ENCODE measurements around the gene TGM5. TPM values are rescaled to one million over a fixed set of nuclear protein-coding genes. Genes with fewer than 3 reads are reported as not detected.

The TGM5 gene
- total and polyA plus RNA-seq, 2 donors (not counting 3 experiments of a cell fraction or from before 2014, with no cell fraction given): not detected

DNA sequence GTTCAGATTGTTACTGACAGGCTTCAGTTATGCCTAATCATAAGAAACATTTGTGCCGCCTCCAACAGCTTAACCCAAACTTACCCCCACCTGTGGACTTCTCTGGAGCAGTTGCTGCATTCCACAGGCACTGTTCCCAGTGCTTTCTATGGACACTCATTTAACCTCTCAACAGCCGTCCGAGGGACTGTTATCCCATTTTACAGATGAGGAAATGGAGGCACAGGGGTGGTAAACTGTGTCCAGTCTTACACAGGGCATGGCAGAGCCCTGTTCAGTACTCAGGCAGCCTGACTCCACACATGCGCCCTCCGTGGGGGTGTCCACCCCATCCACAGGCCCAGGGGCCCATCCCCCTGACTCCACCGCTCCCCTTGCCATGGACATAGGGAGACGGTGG is 14.3 kb upstream of the TGM5 start:
- H3K27me3 ChIP-seq (ENCODE audit: control insufficient read depth in 2 of 2, insufficient read depth in 2 of 2, low read length in 2 of 2): peaks cover 2 to 6% of the 10 kb centered on the region in 2 experiments
- H3K9ac ChIP-seq (replicated peaks; ENCODE audit: extremely low read depth, insufficient read depth, low read length): no peak overlapping the region
- H3K9me3 ChIP-seq (replicated peaks; ENCODE audit: control insufficient read depth, insufficient read depth, low read length): no peaks in the 10 kb centered on the region
- H3K9me1 ChIP-seq (replicated peaks; ENCODE audit: control insufficient read depth, extremely low read depth, insufficient read depth, low read length): no peaks in the 10 kb centered on the region
- BruUV-seq (replicated peaks): no TSS peak
- ChIA-PET POLR2A (no interaction called here), CTCF (interaction anchor here (2.0 to 3.4 kb wide), 2 partner anchors 13 to 55 kb away, joined by 5 to 14 read pairs; no protein-coding TSS in a partner anchor)
- no peaks in the 10 kb centered on the region for H3K36me3 ChIP-seq (ENCODE audit: control insufficient read depth in 2 of 2, extremely low read depth in 1 of 2, insufficient read depth in 2 of 2, low read length in 2 of 2)
- H2AFZ ChIP-seq (ENCODE audit: low read depth, low read length): no peak overlapping the region
- FAIRE-seq (no peak), DNase-seq (ENCODE audit: low read depth, low spot score) (no peak)
- no peaks in the 10 kb centered on the region for H3K79me2 ChIP-seq (ENCODE audit: control insufficient read depth, insufficient read depth, low read length)
- H3K27ac ChIP-seq (ENCODE audit: insufficient read depth, low read depth, low read length): no peak overlapping the region
- H4K20me1 ChIP-seq (replicated peaks; ENCODE audit: control insufficient read depth, extremely low read depth, insufficient read depth, low read length): no peaks in the 10 kb centered on the region
- no peak for TF ChIP-seq JUN (IDR thresholded peaks at IDR 0.05; ENCODE audit: borderline replicate concordance, insufficient read depth, insufficient read length, low read depth)
- TF ChIP-seq POLR2A (IDR thresholded peaks at IDR 0.05; ENCODE audit: low read depth, low read length): no peak
- TF ChIP-seq, protein P1, sequence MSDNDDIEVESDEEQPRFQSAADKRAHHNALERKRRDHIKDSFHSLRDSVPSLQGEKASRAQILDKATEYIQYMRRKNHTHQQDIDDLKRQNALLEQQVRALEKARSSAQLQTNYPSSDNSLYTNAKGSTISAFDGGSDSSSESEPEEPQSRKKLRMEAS (IDR thresholded peaks at IDR 0.05; ENCODE audit: insufficient read depth, insufficient read length): no peak
- TF ChIP-seq, protein P2, sequence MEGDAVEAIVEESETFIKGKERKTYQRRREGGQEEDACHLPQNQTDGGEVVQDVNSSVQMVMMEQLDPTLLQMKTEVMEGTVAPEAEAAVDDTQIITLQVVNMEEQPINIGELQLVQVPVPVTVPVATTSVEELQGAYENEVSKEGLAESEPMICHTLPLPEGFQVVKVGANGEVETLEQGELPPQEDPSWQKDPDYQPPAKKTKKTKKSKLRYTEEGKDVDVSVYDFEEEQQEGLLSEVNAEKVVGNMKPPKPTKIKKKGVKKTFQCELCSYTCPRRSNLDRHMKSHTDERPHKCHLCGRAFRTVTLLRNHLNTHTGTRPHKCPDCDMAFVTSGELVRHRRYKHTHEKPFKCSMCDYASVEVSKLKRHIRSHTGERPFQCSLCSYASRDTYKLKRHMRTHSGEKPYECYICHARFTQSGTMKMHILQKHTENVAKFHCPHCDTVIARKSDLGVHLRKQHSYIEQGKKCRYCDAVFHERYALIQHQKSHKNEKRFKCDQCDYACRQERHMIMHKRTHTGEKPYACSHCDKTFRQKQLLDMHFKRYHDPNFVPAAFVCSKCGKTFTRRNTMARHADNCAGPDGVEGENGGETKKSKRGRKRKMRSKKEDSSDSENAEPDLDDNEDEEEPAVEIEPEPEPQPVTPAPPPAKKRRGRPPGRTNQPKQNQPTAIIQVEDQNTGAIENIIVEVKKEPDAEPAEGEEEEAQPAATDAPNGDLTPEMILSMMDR (IDR thresholded peaks at IDR 0.05; ENCODE audit: extremely low read depth in 1 of 2, insufficient read depth in 1 of 2, low read depth in 1 of 2, low read length in 2 of 2): no peak
- TF ChIP-seq GATA2 (IDR thresholded peaks at IDR 0.05; ENCODE audit: insufficient read depth, insufficient read length, low read depth, low read length): no peak
- TF ChIP-seq FOS (IDR thresholded peaks at IDR 0.05; ENCODE audit: borderline replicate concordance, insufficient read depth, low read length): no peak
- no peak for TF ChIP-seq EZH2 (IDR thresholded peaks at IDR 0.05; ENCODE audit: borderline replicate concordance, low read depth, low read length, severe bottlenecking)
- no peak for TF ChIP-seq POLR2AphosphoS5 (IDR thresholded peaks at IDR 0.05; ENCODE audit: insufficient read depth, low read depth, low read length)
- intact Hi-C loops (cut with micrococcal nuclease): loop anchor here (10.0 kb wide), 1 partner anchor 576 kb away; no protein-coding TSS in a partner anchor
- dilution Hi-C loops (cut with MboI; ENCODE audit: extremely low pct_ligation_motif_present, low sequenced_read_pairs): no loop called here
- H3K4me2 ChIP-seq (ENCODE audit: insufficient read depth, low read length): no peak overlapping the region
- H3K4me1 ChIP-seq (ENCODE audit: control insufficient read depth, extremely low read depth, insufficient read depth, low read length): peaks cover 2% of the 10 kb centered on the region
- H3K4me3 ChIP-seq (replicated peaks in 1 of 3; ENCODE audit: insufficient read depth in 1 of 3, low read depth in 1 of 3, low read length in 3 of 3): no peak overlapping the region
